Stimulated activated CD8-positive, alpha-beta memory T cell treated with anti-CD3 and anti-CD28 coated beads, Interleukin-4, amount 100 ng/mL, for 4 hours (primary cell): Measurements from ENCODE around the gene IYD.

Experiments used
- DNase-seq, 2 donors: peaks; one replicate each; pipeline ENCODE4 v3.0.0-alpha.2; 2020; ENCODE audit warnings: low read depth in 2 of 2, low spot score in 1 of 2

The IYD gene

DNA sequence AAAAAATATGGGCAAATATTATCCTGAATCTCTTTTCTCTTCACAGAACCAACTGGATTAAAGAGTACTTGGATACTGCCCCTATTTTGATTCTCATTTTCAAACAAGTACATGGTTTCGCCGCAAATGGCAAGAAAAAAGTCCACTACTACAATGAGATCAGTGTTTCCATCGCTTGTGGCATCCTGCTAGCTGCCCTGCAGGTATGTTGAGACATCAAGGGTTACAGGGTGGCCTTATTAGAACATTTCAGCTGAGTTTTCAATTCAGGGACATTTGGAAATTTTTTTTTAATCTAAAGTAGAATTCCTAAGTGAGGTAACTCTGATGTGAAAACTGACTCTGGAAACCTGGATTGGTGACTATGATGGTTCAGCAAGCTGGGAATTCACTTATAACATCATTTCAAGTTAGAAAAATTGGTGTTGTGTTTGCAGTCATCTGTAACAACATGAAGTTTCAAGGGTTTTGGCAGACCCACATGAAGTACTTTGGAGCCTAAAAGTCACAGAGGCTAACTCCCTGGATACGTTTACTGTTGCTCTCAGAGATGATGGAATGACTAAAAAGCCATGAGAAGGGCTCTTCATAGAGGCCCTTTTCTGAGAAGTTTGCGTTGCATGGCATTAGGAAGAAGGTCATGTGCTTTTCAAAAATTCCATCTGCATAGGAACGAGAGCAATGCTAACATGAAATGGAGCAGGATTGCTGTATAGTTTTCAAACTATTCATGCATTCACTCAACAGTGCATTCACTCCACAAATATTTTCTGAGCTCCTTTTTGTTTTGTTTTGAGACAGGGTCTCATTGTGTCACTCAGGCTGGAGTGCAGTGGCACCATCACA, 25.5 kb downstream of the IYD start:
- DNase-seq = no peak

GRCh38 chr6:150394899-150395295, 26.1 kb downstream of the IYD start:
- DNase-seq = no peak

- no peak for DNase-seq
Measured at GRCh38 chr6:150395388-150396009, 26.7 kb downstream of the IYD start.

DNA sequence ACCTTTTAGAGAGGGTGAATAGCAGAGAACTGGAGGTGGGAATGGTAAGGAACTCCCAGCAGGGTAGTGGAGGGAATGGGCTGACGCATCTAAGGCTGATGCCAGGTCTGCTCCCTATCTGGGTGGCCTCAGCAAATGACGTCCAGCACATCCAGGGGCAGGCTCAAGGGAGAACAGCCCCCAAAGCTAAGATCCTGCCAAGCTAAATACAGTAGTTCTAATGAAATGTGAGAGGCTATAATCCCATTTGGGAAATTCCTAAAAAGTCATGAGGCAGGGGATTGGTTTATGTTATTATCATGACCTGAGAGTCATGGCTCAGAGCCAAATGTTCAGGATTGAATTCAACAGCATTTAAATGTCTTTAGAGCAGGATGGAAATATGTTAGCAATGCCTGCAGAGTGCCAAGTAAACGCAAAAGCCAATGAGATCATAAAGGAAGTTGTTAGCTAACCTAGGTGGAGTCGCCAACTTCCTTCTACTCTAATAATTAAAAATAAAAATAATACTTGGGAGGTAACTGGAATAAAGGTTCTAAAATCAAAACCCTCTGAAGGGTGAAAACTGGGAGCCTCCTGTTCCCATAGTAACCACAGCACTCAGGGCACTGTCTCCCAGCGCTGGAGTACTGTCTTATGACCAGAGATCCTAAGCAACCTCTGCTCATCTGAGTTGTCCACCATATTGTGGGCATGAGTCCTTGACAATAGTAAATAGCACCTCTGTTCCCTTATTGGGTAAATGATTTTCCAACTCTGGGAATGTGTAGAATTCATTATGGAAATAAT, 34.8 kb downstream of the IYD start:
- no peak for DNase-seq

DNA sequence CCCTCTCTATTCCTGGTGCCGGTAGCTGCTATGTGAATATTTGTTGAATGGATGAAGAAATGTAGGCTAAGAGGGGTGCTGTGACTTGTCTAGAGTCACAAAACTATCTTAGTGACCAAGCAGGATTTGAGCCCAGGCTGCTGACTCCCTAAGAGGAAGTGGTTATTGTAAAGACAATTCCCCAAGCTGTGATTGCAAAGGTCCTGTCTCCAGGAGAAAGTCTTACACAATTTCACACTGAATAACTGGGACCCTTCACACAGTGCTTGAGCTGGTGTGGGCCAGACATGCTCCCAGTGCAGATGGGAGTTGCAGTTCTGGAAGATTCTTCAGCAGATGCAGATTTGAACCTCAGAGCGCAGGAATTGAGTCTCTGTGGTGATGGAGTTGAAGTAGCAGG, 38.1 kb downstream of the IYD start:
- DNase-seq = no peak

GRCh38 chr6:150408842-150409241, 40.0 kb downstream of the IYD start:
- DNase-seq = no peak

GRCh38 chr6:150409576-150410066, 40.8 kb downstream of the IYD start:
- DNase-seq = no peak

DNA sequence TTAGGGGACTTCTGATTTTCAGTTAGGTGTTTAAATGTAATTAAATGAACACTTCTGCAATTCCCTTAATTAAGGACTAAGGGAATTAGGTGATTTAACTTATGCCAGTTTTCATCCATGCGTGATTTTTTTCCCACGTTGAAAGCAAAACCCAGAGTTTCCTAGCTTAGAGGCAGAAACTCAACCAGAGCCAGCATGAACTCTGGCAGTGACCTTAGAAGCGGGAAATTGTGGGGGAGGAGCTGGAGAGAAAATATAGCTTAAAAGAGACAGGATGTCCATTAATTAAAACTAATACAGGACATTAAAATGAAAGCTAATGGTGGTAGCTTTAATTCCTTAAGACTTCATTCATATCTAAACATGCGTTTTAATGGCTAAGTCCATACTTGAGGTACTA, 41.6 kb downstream of the IYD start:
- DNase-seq = no peak

DNA sequence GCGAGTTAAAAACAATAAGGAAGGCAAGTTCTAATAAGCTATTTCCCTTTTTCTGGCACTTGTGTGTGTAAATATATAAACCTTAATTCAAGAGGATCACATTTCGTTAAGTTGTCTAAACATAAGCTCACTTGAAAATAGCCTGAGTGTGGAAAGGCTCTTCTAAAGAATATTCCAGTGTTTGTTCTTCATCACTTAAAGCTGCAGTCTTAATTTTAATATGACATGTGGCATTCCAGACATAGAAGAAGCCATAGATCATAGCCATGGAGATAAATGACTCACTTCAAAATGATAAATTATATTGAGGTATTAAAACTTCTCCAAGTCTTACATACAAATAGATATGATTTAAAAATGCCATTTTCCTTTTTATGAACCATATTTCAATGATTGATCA, 42.1 kb downstream of the IYD start:
- no peak for DNase-seq

DNA sequence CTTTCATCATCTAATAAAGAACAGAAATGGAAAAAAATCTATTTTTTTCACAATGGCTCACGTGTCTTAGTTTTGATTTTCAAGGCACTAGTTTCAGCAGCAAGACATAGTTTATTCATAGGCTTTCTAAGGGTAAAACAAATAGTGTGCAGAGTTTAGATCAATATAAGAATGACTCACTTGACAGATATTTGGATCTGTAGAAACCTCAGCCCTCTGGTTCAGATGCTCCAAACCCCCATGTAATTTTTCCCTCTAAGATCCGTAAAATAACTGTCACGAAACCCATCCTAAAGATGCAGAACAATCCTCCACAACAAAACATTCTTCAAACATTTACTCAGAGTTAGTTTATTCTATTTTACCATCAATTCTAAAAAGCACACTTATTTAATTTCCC, 43.4 kb downstream of the IYD start:
- no peak for DNase-seq

- no peak for DNase-seq
Measured at GRCh38 chr6:150413198-150413597, 44.4 kb downstream of the IYD start.

DNA sequence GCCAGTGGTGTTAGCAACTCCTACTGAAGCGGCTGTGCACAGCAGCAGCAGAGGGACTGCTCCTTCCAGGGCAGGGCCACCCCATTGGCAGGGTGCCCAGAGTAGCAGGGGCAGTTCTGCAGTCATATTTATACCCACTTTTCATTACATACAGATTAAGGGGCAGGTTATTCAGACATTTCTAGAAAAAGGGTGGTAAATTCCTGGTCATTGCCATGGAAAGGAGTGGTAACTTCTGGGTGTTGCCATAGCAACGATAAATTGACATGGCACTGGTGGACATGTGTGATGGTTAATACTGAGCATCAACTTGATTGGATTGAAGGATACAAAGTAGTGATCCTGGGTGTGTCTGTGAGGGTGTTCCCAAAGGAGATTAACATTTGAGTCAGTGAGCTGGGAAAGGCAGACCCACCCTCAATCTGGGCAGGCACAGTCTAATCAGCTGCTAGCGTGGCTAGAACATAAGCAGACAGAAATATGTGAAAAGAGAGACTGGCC, 45.0 kb downstream of the IYD start:
- DNase-seq = no peak

GRCh38 chr6:150416128-150416527, 47.3 kb downstream of the IYD start:
- DNase-seq = no peak

- no peak for DNase-seq
Measured at GRCh38 chr6:150417250-150417649, 48.4 kb downstream of the IYD start.

- DNase-seq = no peak
Measured at GRCh38 chr6:150417899-150418826, 49.4 kb downstream of the IYD start.

DNA sequence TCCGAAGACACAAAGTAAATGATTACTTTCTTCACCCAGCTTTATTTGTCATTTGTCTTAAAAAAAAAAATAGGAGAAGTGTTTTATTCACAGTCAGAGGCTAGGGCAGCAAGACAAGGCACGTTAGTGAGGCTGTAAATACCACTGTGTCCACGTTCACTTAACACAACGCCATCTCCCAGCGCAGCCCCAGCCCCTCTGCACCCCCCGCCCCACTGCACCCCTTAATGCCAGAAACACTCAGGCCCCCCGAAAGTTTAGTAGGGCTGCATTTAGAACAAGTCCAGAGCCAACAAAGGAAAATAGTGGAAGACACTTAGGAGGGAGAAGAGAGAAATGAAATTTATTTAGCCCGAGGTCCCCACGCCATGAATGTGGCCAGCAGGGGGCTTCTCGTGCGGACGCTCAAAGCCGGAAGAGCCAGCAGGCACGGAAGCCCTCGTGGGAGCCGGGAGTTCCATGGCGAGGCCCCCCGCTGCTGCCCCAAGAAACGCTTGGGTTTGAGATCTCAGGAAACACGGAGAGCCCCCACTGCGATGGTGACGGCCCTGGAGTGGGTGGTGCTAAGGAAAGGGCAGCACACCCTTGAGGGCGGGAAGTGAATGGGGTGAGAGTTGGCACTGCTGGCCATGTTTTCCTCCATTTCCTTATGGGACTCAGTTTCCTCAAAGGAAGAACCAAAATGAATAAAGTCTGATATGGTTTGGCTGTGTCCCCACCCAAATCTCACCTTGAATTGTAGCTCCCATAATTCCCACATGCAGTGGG, 50.2 kb downstream of the IYD start:
- peak in 1 of 2 donors; percentile 20 for DNase-seq

DNA sequence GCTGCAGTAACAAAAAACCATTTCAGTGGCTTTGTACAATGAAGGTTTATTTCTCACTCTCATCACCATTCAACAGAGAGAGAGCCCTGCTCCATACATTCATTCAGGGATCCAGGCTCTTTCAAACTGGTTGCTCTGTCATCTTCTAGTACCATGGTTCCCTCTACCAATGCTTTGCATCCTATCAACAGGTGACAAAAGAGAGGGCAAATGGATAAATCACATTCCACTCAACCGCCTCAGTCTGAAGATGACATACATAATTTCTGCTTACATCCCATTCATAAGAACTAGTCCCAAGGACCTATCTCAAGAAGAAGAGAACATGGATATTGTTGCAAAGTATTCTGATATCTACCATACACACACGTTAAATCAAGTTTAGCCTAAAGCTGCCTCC, 51.6 kb downstream of the IYD start:
- no peak for DNase-seq

DNA sequence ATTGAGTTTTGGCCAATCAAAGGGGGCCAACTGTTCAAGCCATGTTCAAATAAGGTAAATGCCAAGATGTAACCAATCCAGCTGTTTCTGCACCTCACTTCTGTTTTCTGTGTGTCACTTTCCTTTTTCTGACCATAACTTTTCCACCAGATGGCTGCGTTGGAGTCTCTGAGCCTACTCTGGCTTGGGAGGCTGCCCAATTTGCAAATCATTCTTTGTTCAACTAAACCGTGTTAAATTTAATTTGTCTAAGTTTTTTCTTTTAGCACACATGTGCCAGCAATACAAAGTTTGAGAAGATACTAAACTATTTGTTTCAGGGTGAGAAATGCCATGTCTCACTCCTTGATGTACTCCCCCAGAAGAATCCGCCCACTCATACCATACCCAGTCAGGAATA, 52.1 kb downstream of the IYD start:
- DNase-seq = no peak

DNA sequence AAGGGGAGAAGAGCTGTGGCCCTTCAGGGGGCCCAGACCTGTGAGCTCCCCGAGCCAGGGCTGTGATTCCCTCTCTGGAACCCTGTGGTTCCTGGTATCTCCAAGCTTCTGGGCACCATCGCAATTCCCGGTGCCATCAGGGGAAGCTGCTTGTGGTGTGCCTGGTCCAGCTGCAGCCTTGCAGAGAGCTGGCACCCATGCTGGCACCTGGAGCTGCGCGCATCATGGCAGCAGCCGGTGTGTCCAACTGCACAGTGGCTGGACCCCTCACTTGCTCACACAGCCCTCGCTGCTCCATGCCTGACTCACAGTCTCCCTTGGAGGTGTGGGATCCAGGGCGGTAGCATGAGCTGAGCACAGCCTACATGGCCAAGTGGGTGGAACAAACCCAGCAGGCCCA, 56.7 kb downstream of the IYD start:
- no peak for DNase-seq

DNA sequence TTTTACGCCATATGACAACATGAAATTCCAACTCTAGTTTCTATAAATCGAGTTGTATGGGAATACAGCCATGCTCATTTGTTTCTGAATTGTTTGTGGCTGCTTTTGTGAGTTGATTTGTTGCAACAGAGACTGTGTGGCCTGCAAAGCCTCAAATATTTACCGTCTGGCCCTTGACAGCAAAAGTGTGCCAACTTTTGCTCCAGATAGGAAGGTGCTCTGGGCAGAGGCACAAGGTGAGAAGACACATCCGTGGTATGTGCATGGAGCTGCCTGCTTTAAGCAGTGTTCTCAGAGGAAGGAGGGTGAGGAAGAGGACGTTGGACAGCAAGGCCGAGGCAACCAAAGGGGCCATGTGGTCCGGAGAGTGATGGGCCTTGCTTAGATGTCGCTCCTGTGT, 57.4 kb downstream of the IYD start:
- DNase-seq = no peak
